Breast epithelium (tissue), 4 donors: Measurements from ENCODE around the gene MAPKAP1. TPM values are rescaled to one million over a fixed set of nuclear protein-coding genes. Genes with fewer than 3 reads are reported as not detected.

Experiments used
- DNase-seq, 2 donors: peaks; one replicate each; pipeline ENCODE4 v3.0.0-alpha.2; 2019; ENCODE audit warnings: low spot score in 2 of 2
- H3K27ac ChIP-seq, 2 donors: fragments of 200-600 bp; sonication (generic) in 1 of 2; one replicate each; pipeline ENCODE4 v1.5.1; 2016 to 2019; ENCODE audit warnings: mild to moderate bottlenecking in 1 of 2
- H3K27me3 ChIP-seq, 2 donors: fragments of 200-600 bp; sonication (generic) in 1 of 2; one replicate each; pipeline versions ENCODE4 v1.5.1 to v1.6.0; 2017 to 2019; ENCODE audit warnings: control low read depth in 1 of 2, mild to moderate bottlenecking in 1 of 2
- H3K36me3 ChIP-seq: fragments of 200-600 bp; one replicate; pipeline ENCODE4 v1.5.1; 2019
- H3K4me1 ChIP-seq, 2 donors: fragments of 200-600 bp; sonication (generic); one replicate each; pipeline ENCODE4 v1.5.1; 2016 to 2019; ENCODE audit warnings: control low read depth in 1 of 2
- H3K4me3 ChIP-seq, 3 donors: fragments of 200-600 bp; sonication (generic); 1 replicate in 2 of 3; 2 replicates in 1 of 3; pipeline ENCODE4 v1.5.1; 2016 to 2019; ENCODE audit warnings: mild to moderate bottlenecking in 3 of 3, moderate library complexity in 2 of 3
- H3K9me3 ChIP-seq, 2 donors: fragments of 200-600 bp; sonication (generic) in 1 of 2; one replicate each; pipeline ENCODE4 v1.5.1; 2016 to 2019; ENCODE audit warnings: control low read depth in 1 of 2
- CTCF ChIP-seq, 3 donors: fragments of 450-650 bp; IDR thresholded peaks; one replicate each; pipeline ENCODE4 v1.5.1; 2016 to 2017; ENCODE audit warnings: antibody characterized with exemption in 3 of 3, mild to moderate bottlenecking in 3 of 3, moderate library complexity in 3 of 3
- POLR2A ChIP-seq: fragments of 450-650 bp; IDR thresholded peaks from one replicate; pipeline ENCODE4 v1.6.1; 2016; ENCODE audit warnings: antibody characterized with exemption, mild to moderate bottlenecking, moderate library complexity
- POLR2AphosphoS5 ChIP-seq, 3 donors: sonication (generic); formaldehyde crosslinking; IDR thresholded peaks; one replicate each; pipeline ENCODE4 v1.6.1; 2017; ENCODE audit warnings: antibody characterized with exemption in 3 of 3
- intact Hi-C: fragments of 100-400 bp; cut with DNase I; formaldehyde crosslinking; loops from one replicate; pipeline ENCODE4 v1.15.1; 2023; ENCODE audit warnings: low total_unique reads
- total RNA-seq, 3 donors: library from RNA; depleted of rRNA; stranded (reverse); fragments of >200 nt; gene quantifications; one replicate each; pipeline ENCODE4 v1.1.0, GENCODE V29; 2016

MAPKAP1 gene
- total RNA-seq, 3 donors from 2014 or later, result 61.3 to 81.9 (median 78.6) TPM

- Histone ChIP-seq H3K9me3 (no peaks in the 10 kb centered on the region), H3K27ac (no peak overlapping the region), H3K4me1 (no peaks in the 10 kb centered on the region), H3K4me3 (no peak overlapping the region), H3K27me3 (no peaks in the 10 kb centered on the region), H3K36me3 (no peaks in the 10 kb centered on the region)
- DNase-seq, result peak in 1 of 2 donors; percentile 46
- intact Hi-C loops, result no loop called here
- TF ChIP-seq CTCF (IDR thresholded peaks at IDR 0.05) (no peak), POLR2AphosphoS5 (IDR thresholded peaks at IDR 0.05) (no peak), POLR2A (no peak)
Measured at GRCh38 chr9:125429476-125430160, 277.4 kb downstream of the MAPKAP1 start.

DNA sequence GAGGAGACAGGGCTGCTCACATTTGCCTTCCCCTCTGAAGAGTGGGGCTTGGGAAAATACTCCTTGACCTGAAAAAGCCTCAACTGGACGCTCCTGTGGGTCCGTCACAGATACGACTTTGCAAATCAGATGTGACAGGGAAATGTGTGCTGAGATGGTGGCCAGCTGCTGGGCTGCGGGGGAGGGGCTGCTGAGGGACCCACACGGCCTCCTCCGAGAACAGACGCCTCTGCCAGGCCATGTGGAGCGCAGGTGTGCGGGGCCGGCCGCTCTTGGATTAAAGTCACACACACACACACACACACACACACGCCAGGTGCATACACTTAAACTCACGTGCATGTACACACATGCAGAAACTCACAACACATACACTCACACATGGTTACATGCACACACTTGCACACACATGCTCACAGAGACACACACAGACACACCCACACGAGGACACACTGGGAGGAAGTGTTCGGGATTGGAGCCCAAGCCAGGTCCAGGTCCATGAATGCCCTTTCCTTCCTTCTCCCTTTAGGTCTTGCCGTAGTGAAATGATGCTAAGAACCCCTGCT lies 278.0 kb downstream of the MAPKAP1 start:
- Histone ChIP-seq H3K4me1 (no peaks in the 10 kb centered on the region), H3K27ac (no peak overlapping the region), H3K4me3 (no peak overlapping the region), H3K9me3 (no peaks in the 10 kb centered on the region), H3K36me3 (no peaks in the 10 kb centered on the region), H3K27me3 (no peaks in the 10 kb centered on the region)
- intact Hi-C loops, result no loop called here
- TF ChIP-seq POLR2A, result no peak
- TF ChIP-seq POLR2AphosphoS5 (IDR thresholded peaks at IDR 0.05), result no peak
- no peak for TF ChIP-seq CTCF (IDR thresholded peaks at IDR 0.05)
- DNase-seq, result no peak

- Histone ChIP-seq H3K4me1 (no peaks in the 10 kb centered on the region), H3K27me3 (no peaks in the 10 kb centered on the region), H3K36me3 (no peaks in the 10 kb centered on the region), H3K27ac (no peak overlapping the region), H3K9me3 (no peaks in the 10 kb centered on the region), H3K4me3 (no peak overlapping the region)
- intact Hi-C loops, result no loop called here
- TF ChIP-seq POLR2A (no peak), CTCF (IDR thresholded peaks at IDR 0.05) (no peak), POLR2AphosphoS5 (IDR thresholded peaks at IDR 0.05) (no peak)
- DNase-seq, result no peak
Measured at GRCh38 chr9:125428060-125428901, 278.7 kb downstream of the MAPKAP1 start.

- no peak overlapping the region for H3K4me3 ChIP-seq
- H3K27me3 ChIP-seq, result no peaks in the 10 kb centered on the region
- no peaks in the 10 kb centered on the region for H3K36me3 ChIP-seq
- H3K27ac ChIP-seq, result no peak overlapping the region
- no peaks in the 10 kb centered on the region for H3K4me1 ChIP-seq
- no peak for DNase-seq
- intact Hi-C loops, result no loop called here
- TF ChIP-seq POLR2A (no peak), POLR2AphosphoS5 (IDR thresholded peaks at IDR 0.05) (no peak), CTCF (IDR thresholded peaks at IDR 0.05) (no peak)
- no peaks in the 10 kb centered on the region for H3K9me3 ChIP-seq
Measured at GRCh38 chr9:125427556-125427955, 279.5 kb downstream of the MAPKAP1 start.

DNA sequence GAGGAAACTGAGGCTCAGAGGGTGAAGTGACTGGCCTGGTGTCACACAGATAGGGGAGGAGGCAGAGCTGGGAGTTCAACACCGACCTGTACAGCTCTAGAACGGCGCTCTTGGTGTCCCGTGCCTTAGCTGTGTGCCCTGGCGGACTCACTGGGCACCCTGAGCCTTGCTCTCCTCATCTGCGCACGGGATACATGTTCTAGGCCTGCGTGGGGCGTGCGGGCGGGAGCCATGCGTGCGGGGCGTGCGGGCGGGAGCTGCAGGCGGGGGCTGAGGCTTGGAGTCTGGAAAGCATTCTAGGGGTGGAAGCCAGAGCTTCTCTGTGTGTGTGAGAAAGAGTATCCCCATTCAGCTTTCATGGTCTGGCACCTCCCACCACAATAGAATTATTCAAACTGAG lies 280.1 kb downstream of the MAPKAP1 start:
- H3K4me1 ChIP-seq, result no peaks in the 10 kb centered on the region
- no peaks in the 10 kb centered on the region for H3K9me3 ChIP-seq
- intact Hi-C loops, result no loop called here
- no peak overlapping the region for H3K27ac ChIP-seq
- H3K4me3 ChIP-seq, result no peak overlapping the region
- no peaks in the 10 kb centered on the region for H3K36me3 ChIP-seq
- DNase-seq, result no peak
- no peak for TF ChIP-seq CTCF (IDR thresholded peaks at IDR 0.05)
- TF ChIP-seq POLR2AphosphoS5 (IDR thresholded peaks at IDR 0.05), result no peak
- H3K27me3 ChIP-seq, result no peaks in the 10 kb centered on the region
